HFFc6 (cell line): ENCODE data around the gene TCF7L1. TPM values are rescaled to one million over a fixed set of nuclear protein-coding genes. Genes with fewer than 3 reads are reported as not detected.
"Not testable (repeated sequence)": the region's sequence is repeated elsewhere in the genome, so short reads cannot be mapped to it uniquely, and the experiment has no call there.

Source experiments
- DNase-seq: peaks from one replicate; pipeline ENCODE4 v3.0.0-alpha.2; 2018
- H3K27ac Mint-ChIP-seq: 2 replicates; pipeline ENCODE4 v1.8.0; 2020; ENCODE audit warnings: mild to moderate bottlenecking, mixed read lengths
- H3K27me3 Mint-ChIP-seq: 2 replicates; pipeline ENCODE4 v1.8.0; 2021; ENCODE audit warnings: mild to moderate bottlenecking, moderate library complexity, mixed read lengths; ENCODE audit not compliant: insufficient read depth
- H3K36me3 Mint-ChIP-seq: 2 replicates; pipeline ENCODE4 v1.8.0; 2021; ENCODE audit warnings: low read depth, mixed read lengths
- H3K4me1 Mint-ChIP-seq: 2 replicates; pipeline ENCODE4 v1.8.0; 2020; ENCODE audit warnings: low read depth, mixed read lengths
- H3K4me3 Mint-ChIP-seq: 2 replicates; pipeline ENCODE4 v1.8.0; 2020; ENCODE audit warnings: mild to moderate bottlenecking, moderate library complexity, mixed read lengths
- H3K9me3 Mint-ChIP-seq: 2 replicates; pipeline ENCODE4 v1.8.0; 2020; ENCODE audit warnings: mild to moderate bottlenecking, mixed read lengths
- CTCF ChIP-seq: fragments of 200-600 bp; sonication (generic); IDR thresholded peaks from 2 replicates; pipeline ENCODE4 v1.5.0; 2021; ENCODE audit warnings: antibody characterized with exemption, mild to moderate bottlenecking
- total RNA-seq, 6 experiments: library from RNA; stranded (reverse); fragmentation: NEBNext Ultra II Directional; extraction: Animal tissue kit (Norgen Biotek cat#: 25700); gene quantifications; 2 replicates in 1 of 6; 3 replicates in 5 of 6; pipeline ENCODE4 v1.2.3, GENCODE V29; 2021

The TCF7L1 gene
- total RNA-seq, 6 experiments from 2014 or later = 2.6 to 10.3 (median 9.4) TPM

GRCh38 chr2:85329181-85329651 is 196.0 kb downstream of the TCF7L1 start:
- Mint-ChIP-seq H3K36me3 (peaks cover 34% of the 10 kb centered on the region), H3K9me3 (no peaks in the 10 kb centered on the region), H3K27ac (no peak overlapping the region), H3K4me3 (no peak overlapping the region; the same call in 1 of the 2 replicates), H3K27me3 (peaks cover 3% of the 10 kb centered on the region; the same call in 1 of the 2 replicates), H3K4me1 (peaks cover 43% of the 10 kb centered on the region)
- TF ChIP-seq CTCF = no peak
- DNase-seq = no peak

DNA sequence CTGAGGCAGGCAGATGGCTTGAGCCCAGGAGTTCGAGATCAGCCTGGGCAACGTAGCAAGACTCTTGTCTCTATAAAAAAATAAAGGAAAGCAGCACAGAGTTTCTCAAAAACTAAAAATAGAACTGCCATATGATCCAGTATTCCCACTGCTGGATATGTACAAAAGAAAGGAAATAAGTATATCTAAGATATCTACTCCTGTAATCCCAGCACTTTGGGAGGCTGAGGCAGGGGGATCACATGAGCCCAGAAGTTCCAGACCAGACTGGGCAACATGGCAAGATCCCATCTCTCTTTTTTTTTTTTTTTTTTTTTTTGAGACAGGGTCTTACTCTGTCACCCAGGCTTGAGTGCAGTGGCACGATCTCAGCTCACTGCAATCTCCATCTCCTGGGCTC is 196.5 kb downstream of the TCF7L1 start:
- H3K4me1 Mint-ChIP-seq = peaks cover 39% of the 10 kb centered on the region
- not testable (repeated sequence) for H3K9me3 Mint-ChIP-seq, H3K4me3 Mint-ChIP-seq, H3K27ac Mint-ChIP-seq, H3K27me3 Mint-ChIP-seq, DNase-seq
- H3K36me3 Mint-ChIP-seq = peaks cover 30% of the 10 kb centered on the region

DNA sequence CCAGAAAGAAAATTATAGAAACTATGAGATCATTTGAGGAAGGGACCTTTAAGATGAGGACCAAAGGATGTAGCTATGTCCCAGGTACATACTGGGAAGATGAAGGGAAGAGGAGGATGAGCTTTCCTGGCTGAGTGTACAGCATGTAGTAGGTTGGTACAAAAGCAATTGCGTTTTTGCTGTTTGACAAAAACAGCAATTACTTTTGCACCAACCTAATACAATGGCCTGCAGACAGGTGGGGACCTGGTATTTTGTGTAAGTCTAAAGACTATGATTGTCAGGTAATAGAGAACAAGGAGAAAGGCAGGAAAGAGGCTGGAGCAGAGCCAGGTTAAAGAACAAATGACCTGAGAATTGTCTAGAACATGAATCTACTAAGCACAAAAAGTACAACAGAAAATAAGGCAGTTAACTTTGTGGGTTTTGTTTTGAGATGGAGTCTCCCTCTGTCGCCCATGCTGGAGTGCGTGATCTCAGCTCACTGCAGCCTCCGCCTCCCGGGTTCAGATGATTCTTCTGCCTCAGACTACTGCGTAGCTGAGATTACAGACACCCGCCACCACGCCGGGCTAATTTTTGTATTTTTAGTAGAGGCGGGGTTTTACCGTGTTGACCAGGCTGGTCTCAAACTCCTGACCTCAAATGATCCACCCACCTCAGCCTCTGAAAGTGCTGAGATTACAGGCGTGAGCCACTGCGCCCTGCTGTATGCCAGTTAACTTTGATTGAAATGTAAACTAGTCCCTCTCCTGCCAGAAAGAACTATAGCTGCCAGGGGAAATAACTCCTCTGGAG is 197.8 kb downstream of the TCF7L1 start:
- Mint-ChIP-seq H3K4me3 (no peak overlapping the region), H3K9me3 (no peaks in the 10 kb centered on the region), H3K4me1 (peaks cover 26% of the 10 kb centered on the region), H3K27ac (no peak overlapping the region), H3K27me3 (peaks cover 3% of the 10 kb centered on the region; the same call in 1 of the 2 replicates), H3K36me3 (peaks cover 16% of the 10 kb centered on the region)
- no peak for TF ChIP-seq CTCF
- no peak for DNase-seq

GRCh38 chr2:85333877-85334276 is 200.7 kb downstream of the TCF7L1 start:
- H3K27me3 Mint-ChIP-seq, H3K4me3 Mint-ChIP-seq, H3K36me3 Mint-ChIP-seq, H3K9me3 Mint-ChIP-seq, H3K4me1 Mint-ChIP-seq, H3K27ac Mint-ChIP-seq, DNase-seq: not testable (repeated sequence)

- Mint-ChIP-seq H3K4me1 (no peaks in the 10 kb centered on the region), H3K36me3 (no peaks in the 10 kb centered on the region), H3K27me3 (no peaks in the 10 kb centered on the region), H3K27ac (no peak overlapping the region), H3K4me3 (no peak overlapping the region), H3K9me3 (no peaks in the 10 kb centered on the region)
- TF ChIP-seq CTCF = no peak
- DNase-seq = no peak
These were observed 201.7 kb downstream of the TCF7L1 start for GRCh38 chr2:85334928-85335327.

- no peak overlapping the region for H3K27ac Mint-ChIP-seq
- no peaks in the 10 kb centered on the region for H3K9me3 Mint-ChIP-seq
- DNase-seq = no peak
- H3K36me3 Mint-ChIP-seq = peaks cover 11% of the 10 kb centered on the region
- H3K4me3 Mint-ChIP-seq = peak overlapping the region; percentile 50; the same call in 1 of the 2 replicates
- TF ChIP-seq CTCF = no peak
- peaks cover 6% of the 10 kb centered on the region; the same call in 1 of the 2 replicates for H3K4me1 Mint-ChIP-seq
- H3K27me3 Mint-ChIP-seq = no peaks in the 10 kb centered on the region; the same call in 1 of the 2 replicates
These were observed 207.1 kb downstream of the TCF7L1 start for GRCh38 chr2:85340034-85340892.
